OCI-M2 (cell line): ENCODE measurements around the gene SYTL4.

Experiments
- DNase-seq: peaks from one replicate; lab custom pipeline; 2025; ENCODE audit not compliant: unreplicated experiment; lab: John Stamatoyannopoulos, UW

SYTL4 gene

GRCh38 chrX:100695991-100696390 is 35.9 kb downstream of the SYTL4 start:
- DNase-seq: no peak

DNA sequence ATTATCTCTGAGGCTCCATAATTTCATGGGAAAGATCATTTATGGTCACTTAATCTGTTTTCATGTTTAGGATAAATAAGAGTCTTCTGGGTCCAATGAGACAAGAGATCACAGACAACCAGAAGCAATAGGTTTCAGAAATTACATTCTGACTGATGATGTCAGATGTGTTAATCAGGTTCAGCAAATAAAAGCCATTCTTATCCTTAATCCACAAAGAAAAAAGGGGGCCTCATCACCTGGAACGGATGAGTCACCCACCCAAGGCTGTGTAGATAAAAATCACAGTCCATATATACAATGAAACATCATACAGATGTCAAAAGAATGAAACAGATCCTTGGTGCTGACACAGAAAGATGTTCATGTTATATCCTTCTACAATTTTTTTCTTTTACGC is 36.6 kb downstream of the SYTL4 start:
- no peak for DNase-seq

DNA sequence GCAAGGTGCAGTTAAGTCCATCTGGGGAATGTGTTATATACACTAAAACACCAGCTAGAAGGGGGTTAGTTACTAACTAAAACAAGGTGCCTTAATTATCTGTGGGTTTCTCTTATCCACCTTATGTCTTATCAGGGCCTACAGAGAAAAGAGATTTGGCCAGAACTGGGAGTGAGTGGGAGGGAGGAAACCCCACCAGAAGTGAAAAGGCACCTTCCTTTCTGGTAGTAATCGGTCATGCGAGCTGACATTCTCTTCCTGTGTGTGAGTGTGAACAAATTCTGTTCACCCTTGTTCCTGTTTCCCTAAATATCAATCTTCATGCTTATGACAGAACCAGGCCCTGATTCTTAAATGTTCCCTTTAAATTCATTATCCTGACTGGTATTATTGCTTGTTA is 44.4 kb downstream of the SYTL4 start:
- DNase-seq: no peak

DNA sequence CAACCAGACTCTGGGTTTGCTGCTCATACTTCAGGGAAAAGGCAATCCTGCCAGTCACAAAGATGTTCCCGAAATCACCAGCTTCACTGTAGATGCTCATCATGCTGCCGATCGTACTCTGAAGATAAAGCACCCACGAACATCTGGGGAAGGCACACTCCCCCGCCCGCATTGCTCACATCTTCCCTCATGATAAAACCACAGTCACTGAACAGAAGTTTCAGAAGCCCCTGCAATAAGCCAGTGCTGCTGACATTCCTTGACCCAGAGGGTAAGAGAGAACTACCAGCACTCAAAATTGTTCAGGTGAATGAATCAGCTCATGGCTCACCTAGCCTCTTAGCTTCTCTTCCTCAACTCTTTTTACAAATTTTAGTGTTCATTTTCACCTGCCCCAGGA is 44.8 kb downstream of the SYTL4 start:
- no peak for DNase-seq

- no peak for DNase-seq
These were observed 46.0 kb downstream of the SYTL4 start for GRCh38 chrX:100685997-100686305.

GRCh38 chrX:100685284-100685996 is 46.5 kb downstream of the SYTL4 start:
- no peak for DNase-seq

- DNase-seq: no peak
These were observed 49.0 kb downstream of the SYTL4 start for GRCh38 chrX:100682939-100683338.

- no peak for DNase-seq
These were observed 50.3 kb downstream of the SYTL4 start for GRCh38 chrX:100681599-100681998.

DNA sequence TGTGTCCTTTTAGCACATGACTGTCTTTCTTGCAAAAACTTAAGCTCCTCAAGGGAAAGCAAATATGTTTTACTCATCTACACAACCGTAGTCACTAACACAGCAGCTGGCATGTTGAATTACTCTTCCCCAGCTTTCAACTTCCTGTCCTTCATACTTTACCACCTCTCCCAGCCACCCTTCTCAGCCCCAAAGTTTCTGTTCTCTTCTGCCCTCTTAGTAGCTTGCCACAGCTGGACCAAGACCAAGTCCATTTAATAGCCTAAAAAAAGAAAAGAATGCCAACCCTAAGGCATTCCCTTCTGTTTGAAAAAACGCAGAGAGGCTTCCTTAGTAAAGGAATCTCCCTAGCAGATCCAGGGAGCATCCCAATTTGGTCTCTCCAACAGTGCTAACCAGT is 51.2 kb downstream of the SYTL4 start:
- DNase-seq: no peak

DNA sequence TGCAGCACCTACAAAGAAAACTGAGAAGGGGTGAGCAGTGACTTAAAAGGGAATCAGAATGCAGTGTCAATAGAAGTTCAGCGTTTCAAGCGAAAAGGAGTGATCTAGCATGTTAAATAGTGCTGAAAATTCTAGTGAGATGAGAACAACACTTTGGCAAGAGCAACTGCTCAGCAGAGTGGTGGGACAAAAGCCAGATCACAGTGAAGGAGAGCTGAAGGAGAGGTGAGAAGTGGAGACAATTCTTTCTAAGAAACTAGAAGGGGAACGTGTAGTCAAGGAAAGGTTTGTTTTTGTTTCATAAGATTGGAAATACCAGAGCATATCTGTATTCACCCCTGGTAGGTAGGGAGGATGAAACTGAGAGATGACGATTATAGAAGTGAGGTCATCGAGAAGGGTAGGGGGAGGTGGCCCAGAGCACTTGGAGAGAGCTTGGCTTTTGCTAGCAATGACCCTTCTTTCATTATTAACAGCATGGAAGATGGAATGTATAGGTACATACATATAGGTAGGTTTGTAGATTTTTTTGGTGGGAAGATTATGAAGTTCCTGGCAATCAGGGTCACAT is 54.2 kb downstream of the SYTL4 start:
- no peak for DNase-seq

DNA sequence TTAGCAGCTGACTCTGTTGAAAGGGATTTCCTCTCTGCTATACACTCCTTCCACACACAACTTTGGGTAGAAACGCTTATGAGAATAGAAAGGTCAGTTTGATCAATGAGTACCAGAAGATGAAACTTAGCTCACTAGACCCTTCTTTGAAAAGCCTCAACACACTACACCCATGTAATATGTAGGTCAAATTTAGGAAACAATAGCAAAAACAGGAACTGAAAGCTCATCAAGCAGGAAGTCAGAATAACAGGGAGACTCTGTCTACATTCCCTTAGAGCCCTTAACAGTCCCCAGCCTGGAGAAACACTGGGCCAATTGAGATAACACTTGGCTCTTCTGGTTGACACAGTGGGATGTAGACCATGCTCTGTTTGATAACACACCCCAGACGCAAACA is 57.2 kb downstream of the SYTL4 start:
- DNase-seq: no peak

GRCh38 chrX:100673397-100673953 is 58.4 kb downstream of the SYTL4 start:
- no peak for DNase-seq

DNA sequence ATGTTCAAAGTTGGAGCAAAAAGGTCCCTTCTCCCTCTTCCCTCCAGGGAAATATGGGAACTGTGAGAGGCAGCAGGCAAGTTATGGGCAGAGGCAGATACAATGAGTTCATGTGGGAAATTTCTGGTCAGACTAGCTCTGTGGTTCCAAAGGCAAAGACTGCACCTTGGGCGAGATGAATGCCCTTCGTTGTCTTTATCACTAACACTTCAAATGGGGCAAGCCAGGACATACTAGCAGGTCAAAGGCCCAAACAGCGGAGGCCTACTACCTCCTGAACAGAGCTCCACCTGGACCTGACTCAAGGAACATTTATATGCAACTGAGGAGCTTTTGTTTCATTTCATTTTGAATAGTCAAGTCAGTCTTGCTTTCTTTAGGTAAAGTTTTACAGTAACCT is 59.0 kb downstream of the SYTL4 start:
- no peak for DNase-seq

GRCh38 chrX:100663642-100664041 is 68.3 kb downstream of the SYTL4 start:
- no peak for DNase-seq

- no peak for DNase-seq
These were observed 69.1 kb downstream of the SYTL4 start for GRCh38 chrX:100662796-100663195.

DNA sequence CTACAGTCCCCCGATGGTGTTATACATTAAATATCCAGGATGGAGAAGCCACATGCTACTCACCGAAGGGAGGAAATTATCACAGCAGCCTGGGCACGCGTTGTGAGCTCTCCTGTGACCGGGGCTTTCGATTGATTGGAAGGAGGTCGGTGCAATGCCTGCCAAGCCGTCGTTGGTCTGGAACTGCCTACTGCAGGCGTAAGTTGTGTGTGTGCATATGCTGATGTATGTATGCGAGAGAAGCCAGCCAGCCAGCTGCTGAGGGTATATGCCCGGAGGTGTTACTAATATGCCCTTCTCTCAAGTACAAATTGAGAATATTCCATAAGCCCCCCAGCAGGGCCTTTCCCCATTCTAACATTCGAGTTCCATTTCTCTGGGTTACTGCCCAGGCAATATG is 69.8 kb downstream of the SYTL4 start:
- DNase-seq: no peak

DNA sequence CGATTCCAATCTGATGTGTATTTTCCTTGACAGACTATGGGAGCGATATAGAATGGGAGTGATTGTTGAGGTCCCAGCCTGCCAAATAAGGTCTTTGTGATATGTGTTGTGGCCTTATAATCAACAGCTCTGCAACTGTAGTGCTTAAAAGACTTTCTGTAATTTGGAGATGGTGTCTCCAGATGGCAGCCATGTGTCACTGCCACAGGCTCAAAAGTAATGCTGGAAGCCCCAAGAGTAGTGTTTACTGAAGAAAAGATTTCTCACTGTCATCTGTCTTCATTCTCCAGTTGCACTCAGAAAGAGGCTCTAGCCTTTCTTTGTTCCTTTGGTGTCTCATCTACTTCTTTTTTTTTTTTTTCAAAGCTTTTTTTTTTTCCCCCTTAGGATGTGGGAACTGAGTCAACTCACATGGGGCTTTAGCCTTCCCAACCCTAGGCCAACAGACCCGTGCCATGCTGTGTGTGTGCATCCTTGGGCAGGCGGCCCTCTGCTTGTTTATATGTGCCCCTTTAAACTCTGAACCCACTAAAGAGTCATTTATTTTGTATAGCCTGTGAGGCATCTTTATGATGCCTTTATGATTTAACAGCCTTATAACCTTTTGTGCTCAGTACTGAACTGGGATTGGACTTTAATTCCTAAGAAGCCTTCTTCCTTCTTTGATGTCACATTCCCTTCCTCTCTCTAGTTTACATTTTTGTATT is 72.3 kb downstream of the SYTL4 start:
- no peak for DNase-seq

GRCh38 chrX:100658941-100659381 is 73.0 kb downstream of the SYTL4 start:
- DNase-seq: no peak

DNA sequence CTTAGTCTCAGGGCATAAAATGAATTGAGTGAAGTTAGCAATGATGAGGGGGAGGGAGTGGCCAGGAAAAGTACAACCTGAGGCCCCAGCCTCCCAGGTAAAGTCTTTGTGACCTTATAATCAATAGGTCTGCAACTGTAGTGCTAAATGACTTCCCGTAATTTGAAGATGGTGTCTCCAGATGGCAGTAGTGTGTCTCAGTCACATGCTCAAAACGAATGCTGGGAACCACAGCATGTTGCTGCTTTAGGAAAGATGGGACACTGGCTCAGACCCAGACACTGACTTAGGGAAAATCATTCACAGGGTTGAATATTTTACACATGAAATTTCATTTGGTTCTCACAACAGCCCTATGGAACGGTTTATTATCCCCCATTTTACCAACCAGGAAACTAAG is 77.7 kb downstream of the SYTL4 start:
- no peak for DNase-seq

GRCh38 chrX:100652266-100652665 is 79.7 kb downstream of the SYTL4 start:
- DNase-seq: no peak

GRCh38 chrX:100650841-100651240 is 81.1 kb downstream of the SYTL4 start:
- no peak for DNase-seq
